Glomerular endothelial cell (primary cell): ENCODE measurements around the gene ZNF878. TPM values are rescaled to one million over a fixed set of nuclear protein-coding genes. Genes with fewer than 3 reads are reported as not detected.
A peak's percentile ranks its signal among the peaks of the same experiment; 100 is the strongest.

Experiments used
- DNase-seq: peaks from one replicate; pipeline ENCODE4 v3.0.0-alpha.2; 2011; ENCODE audit warnings: low read depth, low spot score; ENCODE audit errors: extremely low read depth
- total RNA-seq: library from RNA; depleted of rRNA; stranded (reverse); fragments of >200 nt; gene quantifications from 2 replicates; pipeline ENCODE4 v1.2.3, GENCODE V29; 2015

The ZNF878 gene
- total RNA-seq, 1 donor from 2014 or later = 0.64 TPM

GRCh38 chr19:12035220-12036172 lies 17.3 kb downstream of the ZNF878 start, which contains the start of gene ZNF433:
ZNF433 (minus strand) TSS chr19:12035679; CDS start chr19:12035539, 140 bp downstream.
- peak; percentile 44 for DNase-seq

GRCh38 chr19:12034620-12035019 lies 18.1 kb downstream of the ZNF878 start:
- DNase-seq = no peak

- DNase-seq = no peak
Measured at GRCh38 chr19:12034198-12034597, 18.6 kb downstream of the ZNF878 start.

- DNase-seq = no peak
Measured at GRCh38 chr19:12015753-12016116, 37.0 kb downstream of the ZNF878 start.

- DNase-seq = no peak
Measured at GRCh38 chr19:12015015-12015752, 37.6 kb downstream of the ZNF878 start.

GRCh38 chr19:12000152-12000981 lies 52.4 kb downstream of the ZNF878 start:
- no peak for DNase-seq

- DNase-seq = no peak
Measured at GRCh38 chr19:11995174-11995573, 57.6 kb downstream of the ZNF878 start.

Other genes starting within 250 kb of the ZNF878 start
- gene ZNF440, start 238.7 kb downstream of the ZNF878 start, total RNA-seq = 5.3 and 7.8 TPM in 2 replicates
- 2.8 and 3.3 TPM in 2 replicates for gene ZNF439, start 204.2 kb downstream of the ZNF878 start, total RNA-seq
- gene ZNF69, start 165.2 kb downstream of the ZNF878 start, total RNA-seq = 10.1 and 15.2 TPM in 2 replicates
- 4.6 and 7.9 TPM in 2 replicates for gene ZNF700, start 127.9 kb downstream of the ZNF878 start, total RNA-seq
- 2.3 and 6.7 TPM in 2 replicates for gene ZNF763, start 87.9 kb downstream of the ZNF878 start, total RNA-seq
- 2.4 and 5.5 TPM in 2 replicates for gene ZNF433, start 17.3 kb downstream of the ZNF878 start, total RNA-seq
- 2.2 and 2.3 TPM in 2 replicates for gene ZNF844, start 11.8 kb upstream of the ZNF878 start, total RNA-seq
- gene ZNF20, start 87.4 kb upstream of the ZNF878 start, total RNA-seq = 2.4 and 2.6 TPM in 2 replicates
- 8.5 and 12.3 TPM in 2 replicates for gene ZNF625, start 103.8 kb upstream of the ZNF878 start, total RNA-seq
- gene ZNF136, start 110.1 kb upstream of the ZNF878 start, total RNA-seq = 3.9 and 4.6 TPM in 2 replicates
- 5.3 and 5.5 TPM in 2 replicates for gene ZNF44, start 241.9 kb upstream of the ZNF878 start, total RNA-seq